WERI-Rb-1 (cell line): ENCODE measurements around the gene CCDC93.

Source experiments
- DNase-seq: peaks from one replicate; pipeline ENCODE4 v3.0.0-alpha.2; 2020
- H3K27ac ChIP-seq: fragments of 250-450 bp; sonication (Bioruptor Pico); 2 replicates; pipeline ENCODE4 v1.5.1; 2020; ENCODE audit warnings: mild to moderate bottlenecking, moderate library complexity
- H3K27me3 ChIP-seq: fragments of 250-450 bp; sonication (Bioruptor Pico); 2 replicates; pipeline ENCODE4 v1.5.1; 2021; ENCODE audit warnings: mild to moderate bottlenecking, low read depth, moderate library complexity; ENCODE audit not compliant: insufficient read depth, severe bottlenecking
- H3K36me3 ChIP-seq: fragments of 250-450 bp; sonication (Bioruptor Pico); 2 replicates; pipeline ENCODE4 v1.5.1; 2020; ENCODE audit warnings: mild to moderate bottlenecking, moderate library complexity
- H3K4me3 ChIP-seq: 2 replicates; pipeline ENCODE4 v1.5.1; 2011; ENCODE audit warnings: low read depth, mild to moderate bottlenecking, control low read depth, low read length
- H3K9me3 ChIP-seq: fragments of 250-450 bp; sonication (Bioruptor Pico); 2 replicates; pipeline ENCODE4 v1.5.1; 2021; ENCODE audit warnings: mild to moderate bottlenecking, moderate library complexity; ENCODE audit not compliant: severe bottlenecking
- TF ChIP-seq, protein P1 (sequence below): IDR thresholded peaks from 2 replicates; pipeline ENCODE4 v1.5.1; 2011; ENCODE audit warnings: low read depth, mild to moderate bottlenecking, control low read depth, inconsistent platforms, low read length

The CCDC93 gene

DNA sequence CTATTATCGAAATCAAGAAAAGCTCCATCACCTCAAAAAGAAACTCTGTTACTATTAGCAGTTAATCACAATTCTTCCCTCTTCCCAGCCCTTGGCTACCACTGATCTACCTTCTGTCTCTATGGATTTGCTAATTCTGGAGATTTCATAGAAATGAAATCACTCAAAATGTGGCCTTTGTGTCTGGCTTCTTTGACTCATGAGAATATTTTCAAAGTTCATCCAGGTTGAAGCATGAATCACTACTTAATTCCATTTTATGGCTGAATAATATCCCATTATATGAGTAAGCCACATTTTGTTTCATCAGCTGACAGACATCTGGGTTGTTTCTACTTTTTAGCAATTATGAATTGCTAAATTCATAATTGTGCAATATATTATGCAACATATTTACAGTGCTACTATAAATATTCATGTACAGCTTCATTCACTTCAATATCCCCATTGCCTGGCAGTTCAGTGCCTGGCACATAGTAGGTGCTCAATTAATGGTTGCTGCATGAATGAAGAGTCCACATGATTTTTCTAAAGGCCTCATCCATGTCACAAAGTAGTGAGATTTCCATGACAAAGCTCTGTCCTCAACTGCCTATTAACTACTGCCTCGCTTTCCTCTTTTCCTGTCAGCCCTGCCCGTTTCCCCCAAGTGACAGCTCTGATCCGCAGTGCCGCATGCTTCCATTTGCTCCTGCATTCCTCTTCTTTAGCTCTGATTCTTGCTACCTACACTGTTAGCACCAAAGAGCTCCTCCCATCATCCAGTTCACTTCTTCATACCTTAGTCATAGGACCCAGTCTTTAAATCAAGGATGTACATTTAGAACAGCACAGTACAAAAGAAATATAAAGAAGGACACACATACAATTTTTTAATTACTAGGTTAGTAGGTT, 32.8 kb downstream of the CCDC93 start:
- H3K36me3 ChIP-seq = peaks cover 3% of the 10 kb centered on the region; the same call in 1 of the 2 replicates
- H3K9me3 ChIP-seq = no peaks in the 10 kb centered on the region
- TF ChIP-seq, protein P1, sequence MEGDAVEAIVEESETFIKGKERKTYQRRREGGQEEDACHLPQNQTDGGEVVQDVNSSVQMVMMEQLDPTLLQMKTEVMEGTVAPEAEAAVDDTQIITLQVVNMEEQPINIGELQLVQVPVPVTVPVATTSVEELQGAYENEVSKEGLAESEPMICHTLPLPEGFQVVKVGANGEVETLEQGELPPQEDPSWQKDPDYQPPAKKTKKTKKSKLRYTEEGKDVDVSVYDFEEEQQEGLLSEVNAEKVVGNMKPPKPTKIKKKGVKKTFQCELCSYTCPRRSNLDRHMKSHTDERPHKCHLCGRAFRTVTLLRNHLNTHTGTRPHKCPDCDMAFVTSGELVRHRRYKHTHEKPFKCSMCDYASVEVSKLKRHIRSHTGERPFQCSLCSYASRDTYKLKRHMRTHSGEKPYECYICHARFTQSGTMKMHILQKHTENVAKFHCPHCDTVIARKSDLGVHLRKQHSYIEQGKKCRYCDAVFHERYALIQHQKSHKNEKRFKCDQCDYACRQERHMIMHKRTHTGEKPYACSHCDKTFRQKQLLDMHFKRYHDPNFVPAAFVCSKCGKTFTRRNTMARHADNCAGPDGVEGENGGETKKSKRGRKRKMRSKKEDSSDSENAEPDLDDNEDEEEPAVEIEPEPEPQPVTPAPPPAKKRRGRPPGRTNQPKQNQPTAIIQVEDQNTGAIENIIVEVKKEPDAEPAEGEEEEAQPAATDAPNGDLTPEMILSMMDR = no peak
- no peak for DNase-seq
- H3K27me3 ChIP-seq = no peaks in the 10 kb centered on the region
- no peak overlapping the region for H3K27ac ChIP-seq
- H3K4me3 ChIP-seq = no peak overlapping the region

DNA sequence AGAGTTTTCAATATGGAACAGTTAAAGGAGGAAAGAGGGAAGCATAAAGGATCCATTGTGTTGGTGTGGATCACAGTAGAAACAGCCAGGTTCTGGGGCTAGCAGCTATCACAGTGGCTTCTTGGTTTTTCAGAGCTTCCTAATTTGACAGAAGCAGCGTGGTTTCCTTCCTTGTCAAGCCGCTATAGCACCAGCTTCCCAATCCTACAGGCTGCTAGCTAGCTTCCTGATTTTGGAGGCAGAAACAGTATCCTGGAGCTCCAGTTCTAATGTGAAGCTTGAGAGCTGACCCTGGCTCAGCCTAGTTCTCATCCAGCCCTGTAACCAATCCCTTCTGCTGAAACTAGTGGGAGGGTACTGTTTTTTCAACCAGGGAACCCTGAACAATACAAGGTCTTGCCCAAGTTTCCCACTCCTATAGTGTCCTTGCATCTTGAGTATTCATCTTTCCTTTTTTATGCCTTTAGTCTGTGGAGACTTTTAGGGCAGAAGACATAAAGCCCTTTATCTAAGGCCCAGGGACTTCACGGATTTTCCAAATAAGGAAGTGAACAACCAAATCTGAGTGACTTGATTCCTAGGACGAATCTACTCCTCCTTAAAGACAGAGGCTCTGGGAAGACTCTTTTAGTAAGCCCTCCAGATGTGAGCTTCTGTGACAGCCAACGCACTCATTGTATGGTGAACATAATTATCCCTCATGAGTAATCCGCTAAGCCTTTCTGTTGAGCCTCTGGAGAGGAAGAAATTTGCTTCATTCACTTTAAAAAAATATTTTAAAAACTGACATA, 33.8 kb downstream of the CCDC93 start:
- Histone ChIP-seq H3K27me3 (no peaks in the 10 kb centered on the region), H3K4me3 (no peak overlapping the region), H3K36me3 (no peaks in the 10 kb centered on the region; the same call in 1 of the 2 replicates), H3K27ac (no peak overlapping the region), H3K9me3 (no peaks in the 10 kb centered on the region)
- TF ChIP-seq, protein P1 = no peak
- no peak for DNase-seq

DNA sequence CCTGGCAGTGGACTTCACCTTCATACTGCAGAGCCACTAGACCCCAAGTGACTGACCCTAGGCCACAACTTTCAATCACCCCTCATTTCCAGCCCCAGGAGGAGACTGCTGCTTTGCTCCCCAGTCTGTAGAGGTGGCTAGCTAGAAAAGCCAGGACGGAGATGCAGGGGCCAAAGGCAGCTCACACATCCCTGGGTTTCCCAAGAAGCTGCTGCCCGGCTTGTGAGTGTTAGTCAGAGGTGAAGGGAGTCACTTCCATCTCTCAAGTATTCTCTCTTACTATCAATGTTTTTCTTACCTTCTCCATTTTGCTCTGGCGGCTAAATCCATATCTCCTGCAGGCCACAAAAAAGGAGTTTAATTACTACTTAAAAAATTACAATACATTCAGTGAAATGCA, 36.2 kb downstream of the CCDC93 start:
- TF ChIP-seq, protein P1 = no peak
- Histone ChIP-seq H3K36me3 (no peaks in the 10 kb centered on the region; the same call in 1 of the 2 replicates), H3K27ac (no peak overlapping the region), H3K27me3 (no peaks in the 10 kb centered on the region), H3K4me3 (no peak overlapping the region), H3K9me3 (no peaks in the 10 kb centered on the region)
- DNase-seq = no peak

DNA sequence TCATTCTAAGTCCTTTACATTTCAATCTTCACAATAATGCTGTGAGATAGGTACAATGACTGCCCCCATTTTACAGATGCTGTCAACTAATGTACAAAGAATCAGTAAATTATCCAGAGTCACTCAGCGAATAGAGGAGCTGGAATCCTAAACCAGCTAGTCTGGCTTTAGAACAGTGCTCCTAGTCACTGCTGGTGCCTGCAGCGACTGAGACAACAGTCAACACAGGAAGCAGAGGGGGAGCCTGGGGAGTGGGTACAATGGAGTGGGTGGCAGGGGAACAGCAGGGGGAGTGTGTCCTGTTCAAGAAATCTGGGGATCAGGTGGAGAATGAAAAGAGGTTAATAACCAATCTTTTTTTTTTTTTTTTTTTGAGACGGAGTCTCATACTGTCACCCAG, 37.3 kb downstream of the CCDC93 start:
- DNase-seq = no peak
- Histone ChIP-seq H3K9me3 (no peaks in the 10 kb centered on the region), H3K4me3 (no peak overlapping the region), H3K27ac (no peak overlapping the region), H3K27me3 (no peaks in the 10 kb centered on the region), H3K36me3 (no peaks in the 10 kb centered on the region; the same call in 1 of the 2 replicates)
- TF ChIP-seq, protein P1 = no peak

DNA sequence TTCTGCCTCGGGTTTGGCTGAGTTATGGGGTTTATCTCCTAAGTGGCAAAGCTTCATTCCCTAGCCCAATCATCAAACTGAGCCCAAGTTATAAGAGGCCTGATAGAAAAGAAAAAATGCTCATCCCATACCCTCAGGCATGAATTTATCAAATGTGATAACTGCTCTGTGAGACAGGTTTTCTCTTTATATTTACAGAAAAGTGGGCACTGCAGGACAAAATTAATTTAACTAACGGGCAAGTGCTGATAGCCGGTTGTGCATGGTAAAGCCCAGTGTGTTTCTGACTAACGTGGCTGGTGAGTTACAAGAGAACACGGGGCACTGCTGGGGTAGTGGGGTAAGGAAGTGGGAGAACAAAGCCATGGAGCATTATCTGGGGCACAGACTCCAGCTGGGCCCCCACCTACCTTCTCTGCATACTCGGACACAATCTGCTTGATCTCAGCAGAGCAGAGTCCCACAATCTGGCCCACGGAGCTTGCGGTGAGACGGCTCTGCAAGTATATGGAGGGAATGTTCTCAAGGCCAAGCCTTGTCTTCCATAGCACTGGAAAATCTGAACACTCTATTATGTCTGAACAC, 40.3 kb downstream of the CCDC93 start:
- DNase-seq = no peak
- no peak overlapping the region for H3K27ac ChIP-seq
- no peaks in the 10 kb centered on the region for H3K27me3 ChIP-seq
- no peaks in the 10 kb centered on the region for H3K9me3 ChIP-seq
- H3K36me3 ChIP-seq = no peaks in the 10 kb centered on the region; the same call in 1 of the 2 replicates
- TF ChIP-seq, protein P1 = no peak
- H3K4me3 ChIP-seq = no peak overlapping the region
